ENCODE data around the gene PDCD1.

DNA sequence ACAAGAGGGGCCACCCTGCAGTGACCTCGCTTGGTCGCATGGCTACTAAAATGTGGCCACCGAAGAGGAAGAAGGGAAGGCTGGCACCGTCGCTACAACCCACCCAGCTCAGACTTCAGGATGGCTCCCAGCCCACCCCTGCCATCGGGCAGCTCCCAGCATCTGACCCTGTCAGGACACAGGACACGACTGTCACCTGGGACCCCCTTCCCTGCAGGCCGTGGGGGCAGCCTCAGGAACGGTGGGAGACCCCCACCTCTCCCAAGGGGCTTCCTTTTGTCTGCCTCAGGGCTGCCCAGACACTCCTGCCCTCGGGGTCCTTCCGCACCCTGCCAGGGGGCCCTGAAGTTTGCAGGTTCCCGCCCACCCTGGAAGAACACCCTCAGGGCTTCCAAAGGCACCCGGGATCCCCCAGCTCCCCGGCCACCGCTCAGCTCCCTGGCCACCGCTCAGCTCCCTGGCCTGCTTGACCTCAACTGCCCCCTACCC lies 18.5 kb upstream of the PDCD1 start:
- TF ChIP-seq, protein P1, sequence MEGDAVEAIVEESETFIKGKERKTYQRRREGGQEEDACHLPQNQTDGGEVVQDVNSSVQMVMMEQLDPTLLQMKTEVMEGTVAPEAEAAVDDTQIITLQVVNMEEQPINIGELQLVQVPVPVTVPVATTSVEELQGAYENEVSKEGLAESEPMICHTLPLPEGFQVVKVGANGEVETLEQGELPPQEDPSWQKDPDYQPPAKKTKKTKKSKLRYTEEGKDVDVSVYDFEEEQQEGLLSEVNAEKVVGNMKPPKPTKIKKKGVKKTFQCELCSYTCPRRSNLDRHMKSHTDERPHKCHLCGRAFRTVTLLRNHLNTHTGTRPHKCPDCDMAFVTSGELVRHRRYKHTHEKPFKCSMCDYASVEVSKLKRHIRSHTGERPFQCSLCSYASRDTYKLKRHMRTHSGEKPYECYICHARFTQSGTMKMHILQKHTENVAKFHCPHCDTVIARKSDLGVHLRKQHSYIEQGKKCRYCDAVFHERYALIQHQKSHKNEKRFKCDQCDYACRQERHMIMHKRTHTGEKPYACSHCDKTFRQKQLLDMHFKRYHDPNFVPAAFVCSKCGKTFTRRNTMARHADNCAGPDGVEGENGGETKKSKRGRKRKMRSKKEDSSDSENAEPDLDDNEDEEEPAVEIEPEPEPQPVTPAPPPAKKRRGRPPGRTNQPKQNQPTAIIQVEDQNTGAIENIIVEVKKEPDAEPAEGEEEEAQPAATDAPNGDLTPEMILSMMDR (IDR thresholded peaks at IDR 0.05; ENCODE audit: low read depth, low read length, poor library complexity, severe bottlenecking): no peak
- no peak for TF ChIP-seq EZH2phosphoT487 (IDR thresholded peaks at IDR 0.05; ENCODE audit: borderline replicate concordance, low read length)
